ENCODE data around the gene ZNF19. TPM values are rescaled to one million over a fixed set of nuclear protein-coding genes. Genes with fewer than 3 reads are reported as not detected.

The ZNF19 gene
- polyA plus RNA-seq, 2 of the 4 experiments (the other 2 are of a cell fraction), result 2.4 to 3.9 TPM

- 76% methylated on average over 2 of the region's 2 CpGs for WGBS (ENCODE audit: missing lambda C conversion rate)
- TF ChIP-seq ZC3H11A (IDR thresholded peaks at IDR 0.05), result no peak
- no peak for TF ChIP-seq SMC3 (IDR thresholded peaks at IDR 0.05)
- H3K4me1 ChIP-seq, result no peaks in the 10 kb centered on the region
- CTCF ChIA-PET, result interaction anchor here (0.9 to 1.5 kb wide), 3 partner anchors 8 to 60 kb away, joined by 3 to 5 read pairs (median 4); no protein-coding TSS in a partner anchor
- no peak overlapping the region for H3K27ac ChIP-seq
- POLR2A ChIA-PET, result no interaction called here
- no peak for DNase-seq (ENCODE audit: low read depth in 1 of 2, low spot score in 1 of 2)
- H3K4me2 ChIP-seq, result no peak overlapping the region
- no peak for FAIRE-seq
- no peak for ATAC-seq
- peaks cover 18% of the 10 kb centered on the region; the same call in 1 of the 3 replicates for H3K9me3 ChIP-seq
- no peak overlapping the region for H3K4me3 ChIP-seq
Measured at GRCh38 chr16:71472931-71473330, 16.2 kb downstream of the ZNF19 start.

- POLR2A ChIA-PET, result no interaction called here
Measured at GRCh38 chr16:71472051-71472450, 17.1 kb downstream of the ZNF19 start.

GRCh38 chr16:71467810-71468209, 21.3 kb downstream of the ZNF19 start:
- POLR2A ChIA-PET, result interaction anchor here (0.6 to 1.4 kb wide), 2 partner anchors 14 to 16 kb away, joined by 3 to 7 read pairs; no protein-coding TSS in a partner anchor
- Histone ChIP-seq H3K4me1 (no peaks in the 10 kb centered on the region), H3K4me2 (no peak overlapping the region), H3K27ac (no peak overlapping the region), H3K9me3 (no peaks in the 10 kb centered on the region), H3K4me3 (no peak overlapping the region)
- ATAC-seq (0 out of 6 replicates have a peak, but pooled peaks of 1 of the 2 experiments have one; percentile 43), FAIRE-seq (no peak), DNase-seq (ENCODE audit: low read depth in 1 of 2, low spot score in 1 of 2) (no peak)
- CTCF ChIA-PET, result no interaction called here
- 48% methylated on average over 8 of the region's 9 CpGs for WGBS (ENCODE audit: missing lambda C conversion rate)
- TF ChIP-seq TP53 (CRISPR knock-in tag; IDR thresholded peaks at IDR 0.05), result no peak
- no peak for TF ChIP-seq MAZ (IDR thresholded peaks at IDR 0.05; ENCODE audit: borderline replicate concordance, low read depth, low read length)
- TF ChIP-seq, protein P1, sequence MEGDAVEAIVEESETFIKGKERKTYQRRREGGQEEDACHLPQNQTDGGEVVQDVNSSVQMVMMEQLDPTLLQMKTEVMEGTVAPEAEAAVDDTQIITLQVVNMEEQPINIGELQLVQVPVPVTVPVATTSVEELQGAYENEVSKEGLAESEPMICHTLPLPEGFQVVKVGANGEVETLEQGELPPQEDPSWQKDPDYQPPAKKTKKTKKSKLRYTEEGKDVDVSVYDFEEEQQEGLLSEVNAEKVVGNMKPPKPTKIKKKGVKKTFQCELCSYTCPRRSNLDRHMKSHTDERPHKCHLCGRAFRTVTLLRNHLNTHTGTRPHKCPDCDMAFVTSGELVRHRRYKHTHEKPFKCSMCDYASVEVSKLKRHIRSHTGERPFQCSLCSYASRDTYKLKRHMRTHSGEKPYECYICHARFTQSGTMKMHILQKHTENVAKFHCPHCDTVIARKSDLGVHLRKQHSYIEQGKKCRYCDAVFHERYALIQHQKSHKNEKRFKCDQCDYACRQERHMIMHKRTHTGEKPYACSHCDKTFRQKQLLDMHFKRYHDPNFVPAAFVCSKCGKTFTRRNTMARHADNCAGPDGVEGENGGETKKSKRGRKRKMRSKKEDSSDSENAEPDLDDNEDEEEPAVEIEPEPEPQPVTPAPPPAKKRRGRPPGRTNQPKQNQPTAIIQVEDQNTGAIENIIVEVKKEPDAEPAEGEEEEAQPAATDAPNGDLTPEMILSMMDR (IDR thresholded peaks at IDR 0.05), result no peak
- no peak for TF ChIP-seq MAFK (IDR thresholded peaks at IDR 0.05; ENCODE audit: partially characterized antibody)
- no peak for TF ChIP-seq RARB (CRISPR knock-in tag; IDR thresholded peaks at IDR 0.05)
- TF ChIP-seq, protein P2, sequence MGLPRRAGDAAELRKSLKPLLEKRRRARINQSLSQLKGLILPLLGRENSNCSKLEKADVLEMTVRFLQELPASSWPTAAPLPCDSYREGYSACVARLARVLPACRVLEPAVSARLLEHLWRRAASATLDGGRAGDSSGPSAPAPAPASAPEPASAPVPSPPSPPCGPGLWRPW (IDR thresholded peaks at IDR 0.05), result no peak
- TF ChIP-seq, protein P3, sequence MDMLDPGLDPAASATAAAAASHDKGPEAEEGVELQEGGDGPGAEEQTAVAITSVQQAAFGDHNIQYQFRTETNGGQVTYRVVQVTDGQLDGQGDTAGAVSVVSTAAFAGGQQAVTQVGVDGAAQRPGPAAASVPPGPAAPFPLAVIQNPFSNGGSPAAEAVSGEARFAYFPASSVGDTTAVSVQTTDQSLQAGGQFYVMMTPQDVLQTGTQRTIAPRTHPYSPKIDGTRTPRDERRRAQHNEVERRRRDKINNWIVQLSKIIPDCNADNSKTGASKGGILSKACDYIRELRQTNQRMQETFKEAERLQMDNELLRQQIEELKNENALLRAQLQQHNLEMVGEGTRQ (IDR thresholded peaks at IDR 0.05), result no peak
- TF ChIP-seq EHMT2 (IDR thresholded peaks at IDR 0.05; ENCODE audit: low read depth), result peak; percentile 52; the same call in 1 of the 2 replicates
- no peak for TF ChIP-seq CHD2 (IDR thresholded peaks at IDR 0.05; ENCODE audit: low read length, partially characterized antibody)
- TF ChIP-seq ATOH8 (CRISPR knock-in tag; IDR thresholded peaks at IDR 0.05; ENCODE audit: low read depth), result no peak
- 0 out of 2 replicates have a peak, but pooled peaks have one; percentile 23 for TF ChIP-seq FOXS1 (CRISPR knock-in tag; IDR thresholded peaks at IDR 0.05)
- no peak for TF ChIP-seq RAD21 (conservative IDR thresholded peaks at IDR 0.05 in 1 of 2, IDR thresholded peaks at IDR 0.05 in 1 of 2)

More at GRCh38 chr16:71472051-71472450, 17.1 kb downstream of the ZNF19 start:
- CTCF ChIA-PET, result interaction anchor here (0.9 to 1.5 kb wide), 3 partner anchors 7 to 59 kb away, joined by 3 to 5 read pairs (median 4); no protein-coding TSS in a partner anchor
- no peak overlapping the region for H3K27ac ChIP-seq
- no peak overlapping the region for H3K4me3 ChIP-seq
- TF ChIP-seq CEBPB (IDR thresholded peaks at IDR 0.05), result no peak
- no peak for TF ChIP-seq HOXB13 (CRISPR knock-in tag; IDR thresholded peaks at IDR 0.05; ENCODE audit: low read depth)
- TF ChIP-seq CBX8 (IDR thresholded peaks at IDR 0.05), result no peak
- no peak for TF ChIP-seq NPAS2 (CRISPR knock-in tag; IDR thresholded peaks at IDR 0.05; ENCODE audit: borderline replicate concordance)
- no peak for TF ChIP-seq RCOR1 (IDR thresholded peaks at IDR 0.05; ENCODE audit: low read depth, low read length)
- TF ChIP-seq ZFP36 (IDR thresholded peaks at IDR 0.05; ENCODE audit: borderline replicate concordance, partially characterized antibody), result no peak
- TF ChIP-seq, protein P4, sequence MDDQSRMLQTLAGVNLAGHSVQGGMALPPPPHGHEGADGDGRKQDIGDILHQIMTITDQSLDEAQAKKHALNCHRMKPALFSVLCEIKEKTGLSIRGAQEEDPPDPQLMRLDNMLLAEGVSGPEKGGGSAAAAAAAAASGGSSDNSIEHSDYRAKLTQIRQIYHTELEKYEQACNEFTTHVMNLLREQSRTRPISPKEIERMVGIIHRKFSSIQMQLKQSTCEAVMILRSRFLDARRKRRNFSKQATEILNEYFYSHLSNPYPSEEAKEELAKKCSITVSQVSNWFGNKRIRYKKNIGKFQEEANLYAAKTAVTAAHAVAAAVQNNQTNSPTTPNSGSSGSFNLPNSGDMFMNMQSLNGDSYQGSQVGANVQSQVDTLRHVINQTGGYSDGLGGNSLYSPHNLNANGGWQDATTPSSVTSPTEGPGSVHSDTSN (IDR thresholded peaks at IDR 0.05), result no peak
- no peak for TF ChIP-seq FOXS1 (CRISPR knock-in tag; IDR thresholded peaks at IDR 0.05)
- TF ChIP-seq SREBF2 (IDR thresholded peaks at IDR 0.05), result no peak
- no peak for TF ChIP-seq KDM5A (IDR thresholded peaks at IDR 0.05)
- no peak for TF ChIP-seq HOXB5 (CRISPR knock-in tag; IDR thresholded peaks at IDR 0.05)
- TF ChIP-seq FOSB (CRISPR knock-in tag; IDR thresholded peaks at IDR 0.05), result no peak
- TF ChIP-seq ZC3H11A (IDR thresholded peaks at IDR 0.05), result no peak
- no peak for TF ChIP-seq HEYL (CRISPR knock-in tag; IDR thresholded peaks at IDR 0.05)
- no peak for TF ChIP-seq CHD4 (IDR thresholded peaks at IDR 0.05; ENCODE audit: borderline replicate concordance)
- no peak for TF ChIP-seq GATA3 (IDR thresholded peaks at IDR 0.05; ENCODE audit: borderline replicate concordance)
- TF ChIP-seq HOXA7 (CRISPR knock-in tag; IDR thresholded peaks at IDR 0.05), result no peak
- TF ChIP-seq HMGXB4 (CRISPR knock-in tag; IDR thresholded peaks at IDR 0.05; ENCODE audit: borderline replicate concordance), result no peak
- H3K9me3 ChIP-seq, result peaks cover 18% of the 10 kb centered on the region; the same call in 1 of the 3 replicates
- whole genome bisulfite sequencing (ENCODE audit: missing lambda C conversion rate), result 39% methylated on average over 2 of the region's 2 CpGs
- H3K4me1 ChIP-seq, result no peaks in the 10 kb centered on the region
- no peak for FAIRE-seq
- DNase-seq (ENCODE audit: low read depth in 1 of 2, low spot score in 1 of 2), result no peak
- no peak overlapping the region for H3K4me2 ChIP-seq
- ATAC-seq, result no peak
